ENCODE results near the gene ALDH3A2.

DNA sequence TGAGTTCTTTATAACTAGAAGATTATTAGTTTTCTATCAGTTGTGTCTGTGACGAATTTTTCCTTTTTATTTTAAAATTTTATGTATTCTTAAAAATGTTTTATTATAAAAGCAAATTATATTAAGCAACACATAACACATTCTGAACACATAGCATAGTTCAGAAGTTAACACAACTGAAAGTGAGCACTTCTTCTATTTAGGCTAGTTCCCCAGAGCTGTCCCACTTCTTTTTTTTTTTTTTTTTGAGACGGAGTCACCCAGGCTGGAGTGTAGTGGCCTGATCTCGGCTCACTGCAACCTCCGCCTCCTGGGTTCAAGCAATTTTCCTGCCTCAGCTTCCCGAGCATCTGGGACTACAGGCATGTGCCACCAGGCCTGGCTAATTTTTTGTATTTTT is 37.7 kb upstream of the ALDH3A2 start:
- TF ChIP-seq, protein P1, sequence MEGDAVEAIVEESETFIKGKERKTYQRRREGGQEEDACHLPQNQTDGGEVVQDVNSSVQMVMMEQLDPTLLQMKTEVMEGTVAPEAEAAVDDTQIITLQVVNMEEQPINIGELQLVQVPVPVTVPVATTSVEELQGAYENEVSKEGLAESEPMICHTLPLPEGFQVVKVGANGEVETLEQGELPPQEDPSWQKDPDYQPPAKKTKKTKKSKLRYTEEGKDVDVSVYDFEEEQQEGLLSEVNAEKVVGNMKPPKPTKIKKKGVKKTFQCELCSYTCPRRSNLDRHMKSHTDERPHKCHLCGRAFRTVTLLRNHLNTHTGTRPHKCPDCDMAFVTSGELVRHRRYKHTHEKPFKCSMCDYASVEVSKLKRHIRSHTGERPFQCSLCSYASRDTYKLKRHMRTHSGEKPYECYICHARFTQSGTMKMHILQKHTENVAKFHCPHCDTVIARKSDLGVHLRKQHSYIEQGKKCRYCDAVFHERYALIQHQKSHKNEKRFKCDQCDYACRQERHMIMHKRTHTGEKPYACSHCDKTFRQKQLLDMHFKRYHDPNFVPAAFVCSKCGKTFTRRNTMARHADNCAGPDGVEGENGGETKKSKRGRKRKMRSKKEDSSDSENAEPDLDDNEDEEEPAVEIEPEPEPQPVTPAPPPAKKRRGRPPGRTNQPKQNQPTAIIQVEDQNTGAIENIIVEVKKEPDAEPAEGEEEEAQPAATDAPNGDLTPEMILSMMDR (IDR thresholded peaks at IDR 0.05; ENCODE audit: low read depth, low read length), result no peak
- TF ChIP-seq EZH2phosphoT487 (IDR thresholded peaks at IDR 0.05; ENCODE audit: low read depth), result no peak

Measured in OCI-LY3 (cell line).